GM10847 (cell line): Measurements from ENCODE around the gene AMDHD2.
A peak's percentile ranks its signal among the peaks of the same experiment; 100 is the strongest.

Experiments
- POLR2A ChIP-seq: IDR thresholded peaks from 2 replicates; pipeline ENCODE4 v1.6.1; 2011; ENCODE audit not compliant: insufficient read length; ENCODE audit errors: extremely low read depth

Gene AMDHD2

GRCh38 chr16:2531696-2532493 lies 11.7 kb downstream of the AMDHD2 start:
- TF ChIP-seq POLR2A = peak; percentile 65

- peak; percentile 20 for TF ChIP-seq POLR2A
These were observed 12.4 kb downstream of the AMDHD2 start for GRCh38 chr16:2532494-2533141.

GRCh38 chr16:2533912-2534311 lies 13.7 kb downstream of the AMDHD2 start:
- TF ChIP-seq POLR2A = no peak

- no peak for TF ChIP-seq POLR2A
These were observed 15.4 kb downstream of the AMDHD2 start for GRCh38 chr16:2535625-2536013.

- peak; percentile 75 for TF ChIP-seq POLR2A
These were observed 17.5 kb downstream of the AMDHD2 start, which contains the start of gene PDPK1 for GRCh38 chr16:2537451-2538379. PDPK1 (plus strand) TSS chr16:2538021; CDS start chr16:2538113, 92 bp downstream.
